GM23338 (cell line): ENCODE results near the gene VARS2.

Experiments used
- CREB1 ChIP-seq: fragments of 250-450 bp; sonication (Bioruptor Pico); IDR thresholded peaks from 2 replicates; pipeline ENCODE4 v1.5.0; 2020; ENCODE audit warnings: low read depth, mild to moderate bottlenecking, moderate library complexity
- EZH2 ChIP-seq: fragments of 200-600 bp; sonication (generic); IDR thresholded peaks from one replicate; pipeline ENCODE4 v1.8.0; 2017; ENCODE audit warnings: antibody characterized with exemption, mild to moderate bottlenecking, low read depth; ENCODE audit not compliant: unreplicated experiment
- EZH2phosphoT487 ChIP-seq: fragments of 200-600 bp; sonication (generic); IDR thresholded peaks from one replicate; pipeline ENCODE4 v1.8.1; 2018; ENCODE audit warnings: antibody characterized with exemption; ENCODE audit not compliant: unreplicated experiment
- NANOG ChIP-seq: IDR thresholded peaks from 2 replicates; pipeline ENCODE4 v1.6.1; 2016; ENCODE audit warnings: antibody characterized with exemption, borderline replicate concordance
- POLR2AphosphoS5 ChIP-seq: IDR thresholded peaks from 2 replicates; pipeline ENCODE4 v1.6.1; 2016; ENCODE audit warnings: antibody characterized with exemption, low read depth
- ZNF114 ChIP-seq: fragments of 250-450 bp; sonication (Bioruptor Pico); IDR thresholded peaks from 2 replicates; pipeline ENCODE4 v1.5.0; 2020; ENCODE audit warnings: mild to moderate bottlenecking, moderate library complexity
- TF ChIP-seq, protein P1 (sequence below), 2 experiments: fragments of 200-600 bp in 1 of 2; sonication (generic) in 1 of 2; conservative IDR thresholded peaks; 2 replicates each; pipeline versions ENCODE4 v1.5.1 to v1.6.1; 2016 to 2017; ENCODE audit warnings: antibody characterized with exemption in 2 of 2, low read depth in 2 of 2, mild to moderate bottlenecking in 2 of 2, moderate library complexity in 1 of 2
- TF ChIP-seq, protein P2 (sequence below): IDR thresholded peaks from 2 replicates; pipeline ENCODE4 v1.6.1; 2016; ENCODE audit warnings: antibody characterized with exemption
- TF ChIP-seq, protein P3 (sequence below): IDR thresholded peaks from one replicate; pipeline ENCODE4 v1.6.1; 2018; ENCODE audit warnings: antibody characterized with exemption; ENCODE audit not compliant: unreplicated experiment

DNA sequence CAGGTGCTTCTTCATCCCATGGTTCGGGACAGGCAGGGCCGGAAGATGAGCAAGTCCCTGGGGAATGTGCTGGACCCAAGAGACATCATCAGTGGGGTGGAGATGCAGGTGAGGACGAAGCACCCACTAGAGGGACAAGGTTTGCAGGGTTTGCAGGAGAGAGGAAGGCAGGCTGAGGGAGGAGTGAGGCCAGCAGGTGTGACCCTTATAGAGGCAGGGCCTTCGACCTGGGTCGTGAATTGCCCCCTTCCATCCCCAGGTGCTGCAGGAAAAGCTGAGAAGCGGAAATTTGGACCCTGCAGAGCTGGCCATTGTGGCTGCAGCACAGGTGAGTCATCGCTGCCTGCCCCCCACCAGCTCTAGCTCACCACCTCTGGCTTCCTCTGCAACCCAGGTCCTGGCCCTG lies 8.4 kb downstream of the VARS2 start:
- TF ChIP-seq, protein P1, sequence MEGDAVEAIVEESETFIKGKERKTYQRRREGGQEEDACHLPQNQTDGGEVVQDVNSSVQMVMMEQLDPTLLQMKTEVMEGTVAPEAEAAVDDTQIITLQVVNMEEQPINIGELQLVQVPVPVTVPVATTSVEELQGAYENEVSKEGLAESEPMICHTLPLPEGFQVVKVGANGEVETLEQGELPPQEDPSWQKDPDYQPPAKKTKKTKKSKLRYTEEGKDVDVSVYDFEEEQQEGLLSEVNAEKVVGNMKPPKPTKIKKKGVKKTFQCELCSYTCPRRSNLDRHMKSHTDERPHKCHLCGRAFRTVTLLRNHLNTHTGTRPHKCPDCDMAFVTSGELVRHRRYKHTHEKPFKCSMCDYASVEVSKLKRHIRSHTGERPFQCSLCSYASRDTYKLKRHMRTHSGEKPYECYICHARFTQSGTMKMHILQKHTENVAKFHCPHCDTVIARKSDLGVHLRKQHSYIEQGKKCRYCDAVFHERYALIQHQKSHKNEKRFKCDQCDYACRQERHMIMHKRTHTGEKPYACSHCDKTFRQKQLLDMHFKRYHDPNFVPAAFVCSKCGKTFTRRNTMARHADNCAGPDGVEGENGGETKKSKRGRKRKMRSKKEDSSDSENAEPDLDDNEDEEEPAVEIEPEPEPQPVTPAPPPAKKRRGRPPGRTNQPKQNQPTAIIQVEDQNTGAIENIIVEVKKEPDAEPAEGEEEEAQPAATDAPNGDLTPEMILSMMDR (conservative IDR thresholded peaks at IDR 0.05; ENCODE audit: low read depth in 2 of 2), result no peak
- no peak for TF ChIP-seq EZH2
- TF ChIP-seq EZH2phosphoT487, result no peak
- TF ChIP-seq, protein P2, sequence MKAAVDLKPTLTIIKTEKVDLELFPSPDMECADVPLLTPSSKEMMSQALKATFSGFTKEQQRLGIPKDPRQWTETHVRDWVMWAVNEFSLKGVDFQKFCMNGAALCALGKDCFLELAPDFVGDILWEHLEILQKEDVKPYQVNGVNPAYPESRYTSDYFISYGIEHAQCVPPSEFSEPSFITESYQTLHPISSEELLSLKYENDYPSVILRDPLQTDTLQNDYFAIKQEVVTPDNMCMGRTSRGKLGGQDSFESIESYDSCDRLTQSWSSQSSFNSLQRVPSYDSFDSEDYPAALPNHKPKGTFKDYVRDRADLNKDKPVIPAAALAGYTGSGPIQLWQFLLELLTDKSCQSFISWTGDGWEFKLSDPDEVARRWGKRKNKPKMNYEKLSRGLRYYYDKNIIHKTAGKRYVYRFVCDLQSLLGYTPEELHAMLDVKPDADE, result no peak
- TF ChIP-seq, protein P3, sequence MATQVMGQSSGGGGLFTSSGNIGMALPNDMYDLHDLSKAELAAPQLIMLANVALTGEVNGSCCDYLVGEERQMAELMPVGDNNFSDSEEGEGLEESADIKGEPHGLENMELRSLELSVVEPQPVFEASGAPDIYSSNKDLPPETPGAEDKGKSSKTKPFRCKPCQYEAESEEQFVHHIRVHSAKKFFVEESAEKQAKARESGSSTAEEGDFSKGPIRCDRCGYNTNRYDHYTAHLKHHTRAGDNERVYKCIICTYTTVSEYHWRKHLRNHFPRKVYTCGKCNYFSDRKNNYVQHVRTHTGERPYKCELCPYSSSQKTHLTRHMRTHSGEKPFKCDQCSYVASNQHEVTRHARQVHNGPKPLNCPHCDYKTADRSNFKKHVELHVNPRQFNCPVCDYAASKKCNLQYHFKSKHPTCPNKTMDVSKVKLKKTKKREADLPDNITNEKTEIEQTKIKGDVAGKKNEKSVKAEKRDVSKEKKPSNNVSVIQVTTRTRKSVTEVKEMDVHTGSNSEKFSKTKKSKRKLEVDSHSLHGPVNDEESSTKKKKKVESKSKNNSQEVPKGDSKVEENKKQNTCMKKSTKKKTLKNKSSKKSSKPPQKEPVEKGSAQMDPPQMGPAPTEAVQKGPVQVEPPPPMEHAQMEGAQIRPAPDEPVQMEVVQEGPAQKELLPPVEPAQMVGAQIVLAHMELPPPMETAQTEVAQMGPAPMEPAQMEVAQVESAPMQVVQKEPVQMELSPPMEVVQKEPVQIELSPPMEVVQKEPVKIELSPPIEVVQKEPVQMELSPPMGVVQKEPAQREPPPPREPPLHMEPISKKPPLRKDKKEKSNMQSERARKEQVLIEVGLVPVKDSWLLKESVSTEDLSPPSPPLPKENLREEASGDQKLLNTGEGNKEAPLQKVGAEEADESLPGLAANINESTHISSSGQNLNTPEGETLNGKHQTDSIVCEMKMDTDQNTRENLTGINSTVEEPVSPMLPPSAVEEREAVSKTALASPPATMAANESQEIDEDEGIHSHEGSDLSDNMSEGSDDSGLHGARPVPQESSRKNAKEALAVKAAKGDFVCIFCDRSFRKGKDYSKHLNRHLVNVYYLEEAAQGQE, result no peak
- TF ChIP-seq POLR2AphosphoS5, result no peak
- no peak for TF ChIP-seq CREB1 (CRISPR knock-in tag)
- no peak for TF ChIP-seq NANOG
- no peak for TF ChIP-seq ZNF114 (CRISPR knock-in tag)
